Right lobe of liver (tissue), 4 donors: ENCODE results near the gene NCF4.

Experiments
- CTCF ChIP-seq, 4 donors: fragments of 200-600 bp in 3 of 4; fragments of 450-650 bp in 1 of 4; IDR thresholded peaks; one replicate each; pipeline versions ENCODE4 v1.5.1 to v1.8.0; 2016 to 2022; ENCODE audit warnings: antibody characterized with exemption in 4 of 4, mild to moderate bottlenecking in 2 of 4
- POLR2A ChIP-seq: fragments of 450-650 bp; IDR thresholded peaks from one replicate; pipeline ENCODE4 v1.6.1; 2017; ENCODE audit warnings: antibody characterized with exemption, mild to moderate bottlenecking
- donor health status: DM: no; HTN: no; CAD: no.
- donor health status: DM: no; HTN: no; CAD: no.
- donor health status: DM: no; HTN: yes; CAD: no.

GRCh38 chr22:36907253-36908195, 46.7 kb downstream of the NCF4 start:
- TF ChIP-seq POLR2A (no peak), CTCF (IDR thresholded peaks at IDR 0.05) (no peak)
